ENCODE results near the gene NEGR1.

DNA sequence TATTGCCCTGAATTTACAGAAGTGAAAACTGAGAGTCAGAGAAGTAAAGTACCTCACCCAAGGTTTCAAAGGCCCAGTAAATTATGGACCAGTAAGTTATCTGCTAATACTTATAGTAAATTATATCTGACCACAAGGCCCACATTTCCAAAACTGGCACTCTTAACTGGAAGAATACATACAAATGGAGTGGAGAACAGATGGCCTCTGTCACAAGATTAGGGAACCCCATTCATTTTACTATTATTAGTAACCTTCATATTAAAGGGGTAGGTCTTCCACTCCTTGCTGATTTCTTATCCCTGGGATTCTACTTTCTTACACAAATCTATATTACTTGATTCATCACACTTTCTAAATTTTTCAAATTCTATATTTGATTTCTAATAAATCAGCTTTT is 588.8 kb downstream of the NEGR1 start:
- TF ChIP-seq POLR2AphosphoS5 (IDR thresholded peaks at IDR 0.05; ENCODE audit: low read depth, low read length), result no peak
- TF ChIP-seq, protein P1, sequence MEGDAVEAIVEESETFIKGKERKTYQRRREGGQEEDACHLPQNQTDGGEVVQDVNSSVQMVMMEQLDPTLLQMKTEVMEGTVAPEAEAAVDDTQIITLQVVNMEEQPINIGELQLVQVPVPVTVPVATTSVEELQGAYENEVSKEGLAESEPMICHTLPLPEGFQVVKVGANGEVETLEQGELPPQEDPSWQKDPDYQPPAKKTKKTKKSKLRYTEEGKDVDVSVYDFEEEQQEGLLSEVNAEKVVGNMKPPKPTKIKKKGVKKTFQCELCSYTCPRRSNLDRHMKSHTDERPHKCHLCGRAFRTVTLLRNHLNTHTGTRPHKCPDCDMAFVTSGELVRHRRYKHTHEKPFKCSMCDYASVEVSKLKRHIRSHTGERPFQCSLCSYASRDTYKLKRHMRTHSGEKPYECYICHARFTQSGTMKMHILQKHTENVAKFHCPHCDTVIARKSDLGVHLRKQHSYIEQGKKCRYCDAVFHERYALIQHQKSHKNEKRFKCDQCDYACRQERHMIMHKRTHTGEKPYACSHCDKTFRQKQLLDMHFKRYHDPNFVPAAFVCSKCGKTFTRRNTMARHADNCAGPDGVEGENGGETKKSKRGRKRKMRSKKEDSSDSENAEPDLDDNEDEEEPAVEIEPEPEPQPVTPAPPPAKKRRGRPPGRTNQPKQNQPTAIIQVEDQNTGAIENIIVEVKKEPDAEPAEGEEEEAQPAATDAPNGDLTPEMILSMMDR (IDR thresholded peaks at IDR 0.05 in 2 of 3, conservative IDR thresholded peaks at IDR 0.05 in 1 of 3; ENCODE audit: borderline replicate concordance in 1 of 3, insufficient read depth in 1 of 3, low read depth in 2 of 3, low read length in 2 of 3), result no peak
- no peak for TF ChIP-seq POLR2A (IDR thresholded peaks at IDR 0.05; ENCODE audit: borderline replicate concordance, extremely low read depth, insufficient read depth, insufficient read length)
- TF ChIP-seq ZNF274 (IDR thresholded peaks at IDR 0.05; ENCODE audit: low read depth, low read length), result no peak
- TF ChIP-seq, protein P2, sequence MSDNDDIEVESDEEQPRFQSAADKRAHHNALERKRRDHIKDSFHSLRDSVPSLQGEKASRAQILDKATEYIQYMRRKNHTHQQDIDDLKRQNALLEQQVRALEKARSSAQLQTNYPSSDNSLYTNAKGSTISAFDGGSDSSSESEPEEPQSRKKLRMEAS (IDR thresholded peaks at IDR 0.05), result no peak
- no peak for TF ChIP-seq REST (IDR thresholded peaks at IDR 0.05; ENCODE audit: low read depth)
- no peak for TF ChIP-seq RAD21 (IDR thresholded peaks at IDR 0.05; ENCODE audit: low read depth)
- TF ChIP-seq EZH2phosphoT487 (IDR thresholded peaks at IDR 0.05; ENCODE audit: borderline replicate concordance), result no peak
- no peak for TF ChIP-seq EZH2 (IDR thresholded peaks at IDR 0.05)
- TF ChIP-seq SP1 (IDR thresholded peaks at IDR 0.05; ENCODE audit: low read depth), result no peak
- TF ChIP-seq EGR1 (IDR thresholded peaks at IDR 0.05; ENCODE audit: low read depth), result no peak
